GM20000 (cell line): ENCODE results near the gene JARID2.

ENCODE experiments used
- DNase-seq: peaks from one replicate; pipeline ENCODE4 v3.0.0; 2012; ENCODE audit warnings: low spot score
- CTCF ChIP-seq: IDR thresholded peaks from 2 replicates; pipeline ENCODE4 v1.5.1; 2012; ENCODE audit warnings: mild to moderate bottlenecking, control low read depth; ENCODE audit errors: extremely low read depth, missing control alignments

The JARID2 gene

GRCh38 chr6:15408008-15408407, 162.1 kb downstream of the JARID2 start:
- DNase-seq: no peak
- TF ChIP-seq CTCF: no peak

- TF ChIP-seq CTCF: no peak
- DNase-seq: no peak
Observed at GRCh38 chr6:15408758-15409157, 162.9 kb downstream of the JARID2 start.

- no peak for DNase-seq
- TF ChIP-seq CTCF: no peak
Observed at GRCh38 chr6:15409301-15410125, 163.6 kb downstream of the JARID2 start.

- DNase-seq: no peak
- TF ChIP-seq CTCF: no peak
Observed at GRCh38 chr6:15410126-15410391, 164.2 kb downstream of the JARID2 start.

GRCh38 chr6:15410752-15411151, 164.9 kb downstream of the JARID2 start:
- no peak for TF ChIP-seq CTCF
- no peak for DNase-seq

GRCh38 chr6:15411766-15412165, 165.9 kb downstream of the JARID2 start:
- no peak for TF ChIP-seq CTCF
- no peak for DNase-seq

- DNase-seq: no peak
Observed at GRCh38 chr6:15412767-15413166, 166.9 kb downstream of the JARID2 start.

More at GRCh38 chr6:15412767-15413166, 166.9 kb downstream of the JARID2 start:
- TF ChIP-seq CTCF: no peak
